Colonic mucosa (tissue), 4 donors: Measurements from ENCODE around the gene FASTKD1. TPM values are rescaled to one million over a fixed set of nuclear protein-coding genes. Genes with fewer than 3 reads are reported as not detected.
A peak's percentile ranks its signal among the peaks of the same experiment; 100 is the strongest.
"Not testable (repeated sequence)": the region's sequence is repeated elsewhere in the genome, so short reads cannot be mapped to it uniquely, and the experiment has no call there.

ENCODE experiments used
- DNase-seq: peaks from one replicate; pipeline ENCODE4 v3.0.0-alpha.2; 2020
- H3K27ac ChIP-seq: fragments of 200-600 bp; one replicate; pipeline ENCODE4 v1.8.0; 2021
- H3K27me3 ChIP-seq: fragments of 200-600 bp; one replicate; pipeline ENCODE4 v1.8.0; 2021
- H3K36me3 ChIP-seq: fragments of 200-600 bp; one replicate; pipeline ENCODE4 v1.8.0; 2021
- H3K4me1 ChIP-seq: fragments of 200-600 bp; one replicate; pipeline ENCODE4 v1.8.0; 2021; ENCODE audit warnings: mild to moderate bottlenecking
- H3K4me3 ChIP-seq: fragments of 200-600 bp; one replicate; pipeline ENCODE4 v1.8.0; 2021
- H3K9ac ChIP-seq, 2 donors: one replicate each; pipeline ENCODE4 v1.7.0; 2013; ENCODE audit warnings: control low read depth in 2 of 2, low read depth in 2 of 2, low read length in 2 of 2
- H3K9me3 ChIP-seq: fragments of 200-600 bp; one replicate; pipeline ENCODE4 v1.8.0; 2021
- CTCF ChIP-seq: fragments of 200-600 bp; IDR thresholded peaks from one replicate; pipeline ENCODE4 v1.8.0; 2022; ENCODE audit warnings: antibody characterized with exemption, mild to moderate bottlenecking
- intact Hi-C: fragments of 100-400 bp; cut with DNase I; formaldehyde crosslinking; loops from one replicate; pipeline ENCODE4 v1.14.1; 2022
- total RNA-seq, 2 donors: library from RNA; stranded (reverse); fragmentation: NEBNext Ultra II Directional in 1 of 2; extraction: Animal tissue kit (Norgen Biotek cat#: 25700) in 1 of 2; gene quantifications; one replicate each; pipeline ENCODE4 v1.2.1, GENCODE V29; 2021
- donor health status: healthy.
- donor health status: DM: no; HTN: no; CAD: no.
- donor health status: DM: no; HTN: no; CAD: no.

Gene FASTKD1
- total RNA-seq, 2 donors from 2014 or later = 46.7 to 65.2 TPM

GRCh38 chr2:169609264-169609663, 35.6 kb upstream of the FASTKD1 start:
- Histone ChIP-seq H3K9me3 (no peaks in the 10 kb centered on the region), H3K4me1 (no peaks in the 10 kb centered on the region), H3K4me3 (no peak overlapping the region), H3K36me3 (peaks cover 8% of the 10 kb centered on the region), H3K27ac (no peak overlapping the region), H3K27me3 (no peaks in the 10 kb centered on the region), H3K9ac (no peak overlapping the region)
- intact Hi-C loops = no loop called here
- no peak for DNase-seq
- TF ChIP-seq CTCF = no peak

- no peak for DNase-seq
- intact Hi-C loops = no loop called here
- no peaks in the 10 kb centered on the region for H3K27me3 ChIP-seq
- no peak overlapping the region for H3K4me3 ChIP-seq
- no peak overlapping the region for H3K9ac ChIP-seq
- no peaks in the 10 kb centered on the region for H3K36me3 ChIP-seq
- H3K4me1 ChIP-seq = no peaks in the 10 kb centered on the region
- no peaks in the 10 kb centered on the region for H3K9me3 ChIP-seq
- H3K27ac ChIP-seq = no peak overlapping the region
- TF ChIP-seq CTCF = no peak
These were observed 25.9 kb upstream of the FASTKD1 start for GRCh38 chr2:169599568-169599967.

DNA sequence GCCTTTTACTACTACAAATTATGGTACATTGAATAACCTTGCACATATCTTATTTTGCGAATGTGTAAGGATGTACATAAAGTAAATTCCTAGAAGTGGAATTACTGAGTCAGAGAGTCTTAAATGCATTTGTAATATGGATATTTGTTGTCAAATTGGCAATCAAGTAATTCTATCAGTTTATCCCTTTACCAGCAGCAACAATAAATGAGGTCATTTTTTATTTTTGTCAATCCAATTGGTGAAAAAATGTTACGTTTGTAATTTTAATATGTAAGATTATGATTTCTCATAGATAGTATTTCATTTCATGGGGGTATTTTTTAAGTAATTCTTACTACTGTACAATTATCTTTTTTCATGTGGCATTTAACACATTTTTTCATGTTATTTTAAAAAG, 25.3 kb upstream of the FASTKD1 start:
- TF ChIP-seq CTCF = no peak
- intact Hi-C loops = no loop called here
- H3K36me3 ChIP-seq = no peaks in the 10 kb centered on the region
- no peaks in the 10 kb centered on the region for H3K9me3 ChIP-seq
- no peak overlapping the region for H3K27ac ChIP-seq
- no peaks in the 10 kb centered on the region for H3K4me1 ChIP-seq
- H3K4me3 ChIP-seq = no peak overlapping the region
- no peak for DNase-seq
- H3K9ac ChIP-seq = no peak overlapping the region
- H3K27me3 ChIP-seq = no peaks in the 10 kb centered on the region

DNA sequence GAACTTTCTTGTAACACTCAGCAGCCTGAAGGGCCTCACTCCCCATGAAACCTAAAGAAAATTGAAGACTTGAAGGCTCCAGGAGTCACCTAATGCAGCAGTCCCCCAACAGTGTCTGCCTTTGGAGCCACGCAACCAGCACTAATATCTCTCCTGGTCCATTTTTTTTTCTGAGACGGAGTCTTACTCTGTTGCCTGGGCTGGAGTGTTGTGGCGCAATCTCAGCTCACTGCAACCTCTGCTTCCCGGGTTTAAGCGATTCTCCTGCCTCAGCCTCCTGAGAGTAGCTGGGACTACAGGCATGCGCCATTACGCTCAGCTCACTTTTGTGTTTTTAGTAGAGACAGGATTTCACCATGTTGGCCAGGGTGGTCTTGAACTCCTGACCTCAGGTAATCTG, 22.9 kb upstream of the FASTKD1 start:
- H3K4me1 ChIP-seq, H3K4me3 ChIP-seq, H3K27ac ChIP-seq, H3K9ac ChIP-seq, intact Hi-C loops, H3K36me3 ChIP-seq, H3K9me3 ChIP-seq, DNase-seq, H3K27me3 ChIP-seq: not testable (repeated sequence)

DNA sequence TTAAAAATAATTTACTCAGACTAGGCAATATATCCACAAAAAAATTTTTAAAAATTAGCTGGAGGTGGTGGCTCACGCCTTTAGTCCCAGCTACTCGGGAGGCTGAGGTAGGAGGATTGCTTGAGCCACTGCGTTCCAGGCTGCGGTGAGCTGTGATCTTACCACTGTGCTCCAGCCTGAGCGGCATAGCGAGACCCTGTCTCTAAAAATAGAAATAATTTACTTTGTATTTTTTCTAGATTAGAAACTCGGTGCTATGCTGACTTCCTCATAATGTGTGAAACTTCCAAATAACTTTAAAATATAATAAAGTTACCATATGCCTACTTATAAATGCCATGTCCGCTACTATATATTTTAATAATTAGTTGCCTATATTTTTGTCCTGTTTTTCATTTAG, 17.1 kb upstream of the FASTKD1 start:
- intact Hi-C loops = no loop called here
- Histone ChIP-seq H3K4me1 (peaks cover 9% of the 10 kb centered on the region), H3K36me3 (no peaks in the 10 kb centered on the region), H3K27me3 (no peaks in the 10 kb centered on the region), H3K9ac (no peak overlapping the region), H3K4me3 (no peak overlapping the region), H3K27ac (no peak overlapping the region), H3K9me3 (no peaks in the 10 kb centered on the region)
- DNase-seq = no peak
- no peak for TF ChIP-seq CTCF

DNA sequence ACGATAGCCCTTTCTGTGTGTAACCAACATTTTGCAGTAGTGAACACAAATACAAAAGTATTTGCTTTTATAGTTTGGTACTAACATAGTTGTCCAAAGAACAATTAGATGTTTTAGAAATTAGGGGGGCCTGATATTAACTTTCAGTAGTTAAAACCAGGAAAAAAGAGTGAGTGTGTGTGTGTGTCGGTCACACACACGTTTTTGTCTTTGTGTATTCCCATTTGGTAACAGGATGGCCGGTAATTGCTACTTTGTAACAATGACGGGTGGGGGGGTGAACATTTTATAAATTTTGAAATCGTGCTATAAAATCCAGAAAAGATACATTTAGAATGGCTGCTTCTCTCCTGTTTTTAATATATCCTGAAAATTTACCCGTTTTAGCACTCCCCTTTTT, 12.0 kb upstream of the FASTKD1 start:
- peaks cover 11% of the 10 kb centered on the region for H3K4me1 ChIP-seq
- TF ChIP-seq CTCF = no peak
- intact Hi-C loops = no loop called here
- peak overlapping the region; percentile 66 for H3K4me3 ChIP-seq
- H3K27ac ChIP-seq = peak overlapping the region; percentile 90
- H3K9ac ChIP-seq = peak overlapping the region in 1 of 2 donors; percentile 100
- H3K27me3 ChIP-seq = no peaks in the 10 kb centered on the region
- no peaks in the 10 kb centered on the region for H3K9me3 ChIP-seq
- DNase-seq = no peak
- no peaks in the 10 kb centered on the region for H3K36me3 ChIP-seq
